Neural cell (in vitro differentiated cells): ENCODE results near the gene EFNA4.

Experiments used
- CTCF ChIP-seq: fragments of 450-650 bp; IDR thresholded peaks from 2 replicates; pipeline ENCODE4 v1.5.1; 2014; ENCODE audit warnings: antibody characterized with exemption, mild to moderate bottlenecking, moderate library complexity; ENCODE audit not compliant: poor library complexity, severe bottlenecking
- POLR2AphosphoS5 ChIP-seq: IDR thresholded peaks from 2 replicates; pipeline ENCODE4 v1.6.1; 2012
- SMC3 ChIP-seq: fragments of 450-650 bp; conservative IDR thresholded peaks from 2 replicates; pipeline ENCODE4 v1.6.1; 2014; ENCODE audit warnings: antibody characterized with exemption, mild to moderate bottlenecking, moderate library complexity; ENCODE audit not compliant: poor library complexity

GRCh38 chr1:155105604-155106011 lies 42.1 kb downstream of the EFNA4 start:
- no peak for TF ChIP-seq CTCF
- no peak for TF ChIP-seq POLR2AphosphoS5
- TF ChIP-seq SMC3: no peak
